RKO (cell line): Measurements from ENCODE around the gene NOL6.
"Not testable (repeated sequence)": the region's sequence is repeated elsewhere in the genome, so short reads cannot be mapped to it uniquely, and the experiment has no call there.

Source experiments
- DNase-seq: peaks from one replicate; pipeline ENCODE4 v3.0.0-alpha.2; 2016; ENCODE audit warnings: low spot score

NOL6 gene

GRCh38 chr9:33472881-33473615 is 676 bp downstream of the NOL6 start:
- DNase-seq = peak; percentile 11

GRCh38 chr9:33472171-33472880 is 1.4 kb downstream of the NOL6 start:
- no peak for DNase-seq

GRCh38 chr9:33471361-33471760 is 2.4 kb downstream of the NOL6 start:
- DNase-seq = no peak

GRCh38 chr9:33469891-33470290 is 3.8 kb downstream of the NOL6 start:
- DNase-seq = no peak

GRCh38 chr9:33468797-33469621 is 4.7 kb downstream of the NOL6 start:
- DNase-seq = no peak

- DNase-seq = no peak
These were observed 5.5 kb downstream of the NOL6 start for GRCh38 chr9:33468215-33468730.

- no peak for DNase-seq
These were observed 6.2 kb downstream of the NOL6 start for GRCh38 chr9:33467526-33467925.

- DNase-seq = no peak
These were observed 6.9 kb downstream of the NOL6 start for GRCh38 chr9:33466565-33467495.

- DNase-seq = no peak
These were observed 7.8 kb downstream of the NOL6 start for GRCh38 chr9:33465596-33466564.

- no peak for DNase-seq
These were observed 8.6 kb downstream of the NOL6 start for GRCh38 chr9:33465096-33465495.

- DNase-seq = no peak
These were observed 9.6 kb downstream of the NOL6 start for GRCh38 chr9:33464045-33464636.

GRCh38 chr9:33463151-33463550 is 10.6 kb downstream of the NOL6 start:
- no peak for DNase-seq

- no peak for DNase-seq
These were observed 12.2 kb downstream of the NOL6 start for GRCh38 chr9:33461492-33461891.

- no peak for DNase-seq
These were observed 12.9 kb downstream of the NOL6 start for GRCh38 chr9:33460854-33461253.

GRCh38 chr9:33459115-33459514 is 14.6 kb downstream of the NOL6 start:
- DNase-seq = no peak

GRCh38 chr9:33458444-33458843 is 15.3 kb downstream of the NOL6 start:
- peak; percentile 49 for DNase-seq

GRCh38 chr9:33455945-33456344 is 17.8 kb downstream of the NOL6 start:
- DNase-seq = no peak

GRCh38 chr9:33455456-33455855 is 18.3 kb downstream of the NOL6 start:
- not testable (repeated sequence) for DNase-seq

GRCh38 chr9:33454661-33455026 is 19.1 kb downstream of the NOL6 start:
- DNase-seq = not testable (repeated sequence)
